ENCODE results near the gene SP1. TPM values are rescaled to one million over a fixed set of nuclear protein-coding genes. Genes with fewer than 3 reads are reported as not detected.
"Not testable (repeated sequence)": the region's sequence is repeated elsewhere in the genome, so short reads cannot be mapped to it uniquely, and the experiment has no call there.

The SP1 gene
- total and polyA plus RNA-seq, 9 of the 15 experiments (the other 6 are each of a cell fraction or from before 2014, with no cell fraction given): 8.0 to 65.5 (median 41.6) TPM

DNA sequence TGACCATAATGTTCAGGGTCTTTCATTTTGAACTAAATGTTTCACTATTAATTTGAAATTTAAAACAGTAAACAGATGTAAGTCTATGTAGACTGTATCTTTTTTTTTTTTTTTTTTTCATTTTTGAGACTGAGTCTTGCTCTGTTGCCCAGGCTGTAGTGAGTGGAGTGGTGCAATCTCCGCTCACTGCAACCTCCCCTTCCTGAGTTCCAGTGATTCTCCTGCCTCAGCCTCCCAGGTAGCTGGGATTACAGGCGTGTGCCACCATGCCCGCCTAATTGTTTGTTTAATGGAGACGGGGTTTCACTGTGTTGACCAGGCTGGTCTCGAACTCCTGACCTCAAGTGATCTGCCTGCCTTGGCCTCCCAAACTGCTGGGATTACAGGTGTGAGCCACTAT lies 6.4 kb downstream of the SP1 start:
- TF ChIP-seq ZNF121 (CRISPR knock-in tag; conservative IDR thresholded peaks at IDR 0.05): peak; percentile 43; the same call in 1 of the 2 replicates
- in situ Hi-C loops (cut with MboI); H3K27ac ChIP-seq (ENCODE audit: extremely low read depth, low read depth, low read length); DNase-seq (ENCODE audit: extremely low read depth in 1 of 4, low spot score in 3 of 4); H2AFZ ChIP-seq (ENCODE audit: low read depth, low read length); H4K20me1 ChIP-seq (replicated peaks; ENCODE audit: control insufficient read depth, insufficient read depth, low read length); H3K27me3 ChIP-seq (ENCODE audit: control insufficient read depth in 2 of 2, insufficient read depth in 2 of 2, low read length in 2 of 2); ATAC-seq; FAIRE-seq; H3K4me3 ChIP-seq; intact Hi-C loops (cut with micrococcal nuclease); BruUV-seq (replicated peaks); H3K9me1 ChIP-seq (ENCODE audit: control insufficient read depth, insufficient read depth, low read length); H3K4me2 ChIP-seq (ENCODE audit: insufficient read depth, low read length); CTCF ChIA-PET (ENCODE audit: low intra/inter-chr PET ratio); H3K9me3 ChIP-seq (replicated peaks; ENCODE audit: control insufficient read depth, insufficient read depth, low read depth, low read length): not testable (repeated sequence)
- Histone ChIP-seq H3K36me3 (ENCODE audit: control insufficient read depth, insufficient read depth, low read length) (peaks cover 73% of the 10 kb centered on the region), H3K79me2 (ENCODE audit: control insufficient read depth, insufficient read depth, low read length) (peaks cover 93% of the 10 kb centered on the region), H3K9ac (ENCODE audit: insufficient read depth in 1 of 2, low read depth in 2 of 2, low read length in 2 of 2) (0 out of 4 replicates have a peak overlapping the region, but pooled peaks of 1 of the 2 experiments have one; percentile 21), H3K4me1 (replicated peaks in 1 of 2; ENCODE audit: control insufficient read depth in 2 of 2, insufficient read depth in 2 of 2, low read length in 2 of 2) (peaks cover 32 to 33% of the 10 kb centered on the region in 2 experiments)
- WGBS (ENCODE audit: insufficient coverage, low coverage, missing lambda C conversion rate): 84% methylated on average over 5 of the region's 5 CpGs
- POLR2A ChIA-PET: interaction anchor here (0.6 to 2.8 kb wide), 5 partner anchors 11 to 92 kb away, joined by 3 to 14 read pairs (median 3); no protein-coding TSS in a partner anchor

DNA sequence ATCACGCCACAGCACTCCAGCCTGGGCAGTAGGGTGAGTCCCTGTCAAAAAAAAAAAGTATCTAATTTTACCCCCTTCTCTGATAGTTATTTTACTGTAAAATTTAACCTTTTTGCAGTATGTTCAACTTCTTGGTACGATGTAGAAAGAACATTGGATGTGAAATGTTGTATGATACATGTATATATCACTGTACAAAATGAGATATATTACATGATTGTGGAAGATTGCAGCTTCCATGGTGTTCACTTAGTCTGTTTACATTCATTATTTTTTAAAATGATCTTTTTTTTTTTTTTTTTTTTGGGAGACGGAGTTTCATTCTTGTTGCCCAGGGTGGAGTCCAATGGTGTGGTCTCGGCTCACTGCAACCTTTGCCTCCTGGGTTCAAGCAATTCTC lies 9.0 kb downstream of the SP1 start:
- Histone ChIP-seq H3K36me3 (ENCODE audit: control insufficient read depth, insufficient read depth, low read length) (peaks cover 57% of the 10 kb centered on the region; the same call in 2 of the 3 replicates), H3K27me3 (ENCODE audit: control insufficient read depth in 2 of 2, insufficient read depth in 2 of 2, low read length in 2 of 2) (no peaks in the 10 kb centered on the region), H4K20me1 (replicated peaks; ENCODE audit: control insufficient read depth, insufficient read depth, low read length) (0 out of 2 replicates have a peak, but pooled peaks cover 3% of the 10 kb centered on the region), H3K4me3 (no peak overlapping the region), H3K27ac (ENCODE audit: extremely low read depth, low read depth, low read length) (no peak overlapping the region), H2AFZ (ENCODE audit: low read depth, low read length) (no peak overlapping the region), H3K9me1 (ENCODE audit: control insufficient read depth, insufficient read depth, low read length) (no peaks in the 10 kb centered on the region), H3K4me2 (ENCODE audit: insufficient read depth, low read length) (peak overlapping the region; percentile 31), H3K9ac (ENCODE audit: insufficient read depth in 1 of 2, low read depth in 2 of 2, low read length in 2 of 2) (peak overlapping the region in 1 of 2 experiments; percentile 49; a peak in 2 of 4 replicates), H3K9me3 (replicated peaks; ENCODE audit: control insufficient read depth, insufficient read depth, low read depth, low read length) (no peaks in the 10 kb centered on the region), H3K79me2 (ENCODE audit: control insufficient read depth, insufficient read depth, low read length) (peaks cover 88% of the 10 kb centered on the region), H3K4me1 (replicated peaks in 1 of 2; ENCODE audit: control insufficient read depth in 2 of 2, insufficient read depth in 2 of 2, low read length in 2 of 2) (peaks cover 9 to 17% of the 10 kb centered on the region in 2 experiments)
- WGBS (ENCODE audit: insufficient coverage, low coverage, missing lambda C conversion rate): 93% methylated on average over 3 of the region's 4 CpGs
- DNase-seq (ENCODE audit: extremely low read depth in 1 of 4, low spot score in 3 of 4) (no peak), ATAC-seq (no peak; the same call in 2 of the 3 replicates), FAIRE-seq (no peak)
- no TSS peak for BruUV-seq (replicated peaks)
- ChIA-PET CTCF (ENCODE audit: low intra/inter-chr PET ratio) (no interaction called here), POLR2A (interaction anchor here (1.0 to 2.8 kb wide), 5 partner anchors 10 to 65 kb away, joined by 3 to 13 read pairs (median 7); partner anchors contain the start of genes PRR13 and SP1)
- intact Hi-C loops (cut with micrococcal nuclease) (no loop called here), in situ Hi-C loops (cut with MboI) (no loop called here)
- TF ChIP-seq NONO (IDR thresholded peaks at IDR 0.05; ENCODE audit: low read depth in 2 of 2, low read length in 1 of 2) (no peak), ZNF12 (CRISPR knock-in tag; IDR thresholded peaks at IDR 0.05) (no peak), SMARCC2 (IDR thresholded peaks at IDR 0.05; ENCODE audit: low read depth) (no peak), SAFB (IDR thresholded peaks at IDR 0.05; ENCODE audit: borderline replicate concordance, low read depth, low read length) (no peak), EP400 (IDR thresholded peaks at IDR 0.05) (no peak), ZNF146 (CRISPR knock-in tag; IDR thresholded peaks at IDR 0.05; ENCODE audit: unreplicated experiment) (no peak), ZNF23 (CRISPR knock-in tag; IDR thresholded peaks at IDR 0.05) (no peak)
- TF ChIP-seq, protein P1, sequence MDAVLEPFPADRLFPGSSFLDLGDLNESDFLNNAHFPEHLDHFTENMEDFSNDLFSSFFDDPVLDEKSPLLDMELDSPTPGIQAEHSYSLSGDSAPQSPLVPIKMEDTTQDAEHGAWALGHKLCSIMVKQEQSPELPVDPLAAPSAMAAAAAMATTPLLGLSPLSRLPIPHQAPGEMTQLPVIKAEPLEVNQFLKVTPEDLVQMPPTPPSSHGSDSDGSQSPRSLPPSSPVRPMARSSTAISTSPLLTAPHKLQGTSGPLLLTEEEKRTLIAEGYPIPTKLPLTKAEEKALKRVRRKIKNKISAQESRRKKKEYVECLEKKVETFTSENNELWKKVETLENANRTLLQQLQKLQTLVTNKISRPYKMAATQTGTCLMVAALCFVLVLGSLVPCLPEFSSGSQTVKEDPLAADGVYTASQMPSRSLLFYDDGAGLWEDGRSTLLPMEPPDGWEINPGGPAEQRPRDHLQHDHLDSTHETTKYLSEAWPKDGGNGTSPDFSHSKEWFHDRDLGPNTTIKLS (IDR thresholded peaks at IDR 0.05; ENCODE audit: borderline replicate concordance, low read depth): no peak
